DOHH2 (cell line): ENCODE measurements around the gene THOC2.
"Not testable (repeated sequence)": the region's sequence is repeated elsewhere in the genome, so short reads cannot be mapped to it uniquely, and the experiment has no call there.

Experiments used
- H3F3A ChIP-seq: fragments of 200-600 bp; sonication (generic), shearing (Covaris generic); 2 replicates; pipeline ENCODE4 v1.6.0; 2016; ENCODE audit warnings: antibody characterized with exemption, mild to moderate bottlenecking; ENCODE audit not compliant: control insufficient read depth, insufficient read depth
- H3K27ac ChIP-seq: fragments of 200-600 bp; sonication (generic); 2 replicates; pipeline ENCODE4 v1.5.1; 2014; ENCODE audit warnings: low read depth, mild to moderate bottlenecking, low read length, moderate library complexity
- H3K27me3 ChIP-seq: fragments of 200-600 bp; sonication (generic); 2 replicates; pipeline ENCODE4 v1.6.1; 2014; ENCODE audit warnings: mild to moderate bottlenecking, low read length, mixed read lengths; ENCODE audit not compliant: control insufficient read depth
- H3K36me3 ChIP-seq: fragments of 200-600 bp; sonication (generic); 2 replicates; pipeline ENCODE4 v1.6.1; 2014; ENCODE audit warnings: mild to moderate bottlenecking, low read length, moderate library complexity, mixed read lengths; ENCODE audit not compliant: control insufficient read depth
- H3K4me1 ChIP-seq: fragments of 200-600 bp; sonication (generic); 2 replicates; pipeline ENCODE4 v1.6.1; 2014; ENCODE audit warnings: mild to moderate bottlenecking, low read length, mixed read lengths; ENCODE audit not compliant: control insufficient read depth
- H3K4me2 ChIP-seq: fragments of 200-600 bp; sonication (generic); 2 replicates; pipeline ENCODE4 v1.6.0; 2014; ENCODE audit warnings: mild to moderate bottlenecking, low read length, moderate library complexity
- H3K4me3 ChIP-seq: fragments of 200-600 bp; sonication (generic); 2 replicates; pipeline ENCODE4 v1.5.1; 2014; ENCODE audit warnings: mild to moderate bottlenecking, low read length, mixed read lengths
- H3K79me2 ChIP-seq: fragments of 200-600 bp; sonication (generic); 2 replicates; pipeline ENCODE4 v1.6.1; 2014; ENCODE audit warnings: mild to moderate bottlenecking, low read length, mixed read lengths; ENCODE audit not compliant: control insufficient read depth
- H3K9me2 ChIP-seq: fragments of 200-600 bp; sonication (generic); replicated peaks from 2 replicates; pipeline ENCODE4 v1.6.1; 2014; ENCODE audit warnings: mild to moderate bottlenecking, low read length, mixed read lengths; ENCODE audit not compliant: control insufficient read depth
- H3K9me3 ChIP-seq: fragments of 200-600 bp; sonication (generic); 2 replicates; pipeline ENCODE4 v1.6.1; 2014; ENCODE audit warnings: antibody characterized with exemption, low read length, mixed read lengths; ENCODE audit not compliant: control insufficient read depth, insufficient read depth
- H4K20me1 ChIP-seq: fragments of 200-600 bp; sonication (generic); 2 replicates; pipeline ENCODE4 v1.6.0; 2014; ENCODE audit warnings: low read depth, mild to moderate bottlenecking, antibody characterized with exemption, low read length, moderate library complexity; ENCODE audit not compliant: control insufficient read depth, insufficient read depth
- CTCF ChIP-seq: fragments of 200-600 bp; sonication (generic); IDR thresholded peaks from one replicate; pipeline ENCODE4 v1.5.1; 2014; ENCODE audit warnings: antibody characterized with exemption, mild to moderate bottlenecking, low read depth, low read length; ENCODE audit not compliant: poor library complexity, severe bottlenecking
- EZH2phosphoT487 ChIP-seq: fragments of 200-600 bp; sonication (generic); IDR thresholded peaks from 2 replicates; pipeline ENCODE4 v1.6.1; 2017; ENCODE audit warnings: borderline replicate concordance, mild to moderate bottlenecking, antibody characterized with exemption, low read length, moderate library complexity, mixed read lengths

The THOC2 gene

GRCh38 chrX:123736333-123736921 lies 3.6 kb upstream of the THOC2 start:
- H3K9me2 ChIP-seq: no peaks in the 10 kb centered on the region
- no peaks in the 10 kb centered on the region for H3K27me3 ChIP-seq
- no peaks in the 10 kb centered on the region for H3K9me3 ChIP-seq
- no peaks in the 10 kb centered on the region for H3F3A ChIP-seq
- H3K36me3 ChIP-seq: peaks cover 8% of the 10 kb centered on the region; the same call in 1 of the 2 replicates
- TF ChIP-seq CTCF: no peak
- no peak for TF ChIP-seq EZH2phosphoT487
- no peak overlapping the region for H3K4me3 ChIP-seq
- peaks cover 19% of the 10 kb centered on the region for H3K79me2 ChIP-seq
- H3K27ac ChIP-seq: no peak overlapping the region
- H3K4me1 ChIP-seq: peaks cover 5% of the 10 kb centered on the region
- no peak overlapping the region for H3K4me2 ChIP-seq
- no peaks in the 10 kb centered on the region for H4K20me1 ChIP-seq

GRCh38 chrX:123735137-123735536 lies 2.3 kb upstream of the THOC2 start:
- H3K36me3 ChIP-seq: peaks cover 18% of the 10 kb centered on the region
- H3K9me2 ChIP-seq, H4K20me1 ChIP-seq, H3K4me2 ChIP-seq, H3F3A ChIP-seq, H3K9me3 ChIP-seq, H3K27ac ChIP-seq, H3K4me3 ChIP-seq, H3K27me3 ChIP-seq: not testable (repeated sequence)
- H3K4me1 ChIP-seq: peaks cover 18% of the 10 kb centered on the region
- H3K79me2 ChIP-seq: peaks cover 32% of the 10 kb centered on the region

GRCh38 chrX:123734079-123734478 lies 1.2 kb upstream of the THOC2 start:
- H3K4me2 ChIP-seq, H3K9me3 ChIP-seq, H4K20me1 ChIP-seq, H3K27ac ChIP-seq, H3F3A ChIP-seq, H3K27me3 ChIP-seq, H3K4me3 ChIP-seq, H3K9me2 ChIP-seq: not testable (repeated sequence)
- Histone ChIP-seq H3K4me1 (peaks cover 29% of the 10 kb centered on the region), H3K79me2 (peaks cover 43% of the 10 kb centered on the region), H3K36me3 (peaks cover 28% of the 10 kb centered on the region)

GRCh38 chrX:123731987-123732669 lies 724 bp downstream of the THOC2 start:
- Histone ChIP-seq H3K27me3 (no peaks in the 10 kb centered on the region), H4K20me1 (peaks cover 3% of the 10 kb centered on the region; the same call in 1 of the 2 replicates), H3K4me3 (peak overlapping the region; percentile 84), H3F3A (no peaks in the 10 kb centered on the region; the same call in 1 of the 2 replicates), H3K36me3 (peaks cover 43% of the 10 kb centered on the region), H3K9me2 (no peaks in the 10 kb centered on the region), H3K79me2 (peaks cover 62% of the 10 kb centered on the region), H3K27ac (peak overlapping the region; percentile 55), H3K4me1 (peaks cover 44% of the 10 kb centered on the region), H3K4me2 (peak overlapping the region; percentile 80), H3K9me3 (no peaks in the 10 kb centered on the region)
- TF ChIP-seq CTCF (no peak), EZH2phosphoT487 (no peak)
